ENCODE results near the gene MYO1B. TPM values are rescaled to one million over a fixed set of nuclear protein-coding genes. Genes with fewer than 3 reads are reported as not detected.

The MYO1B gene
- total and polyA plus RNA-seq, 10 of the 15 experiments (the other 5 are each of a cell fraction or from before 2014, with no cell fraction given), result 0.10 to 4.2 (median 1.6) TPM

DNA sequence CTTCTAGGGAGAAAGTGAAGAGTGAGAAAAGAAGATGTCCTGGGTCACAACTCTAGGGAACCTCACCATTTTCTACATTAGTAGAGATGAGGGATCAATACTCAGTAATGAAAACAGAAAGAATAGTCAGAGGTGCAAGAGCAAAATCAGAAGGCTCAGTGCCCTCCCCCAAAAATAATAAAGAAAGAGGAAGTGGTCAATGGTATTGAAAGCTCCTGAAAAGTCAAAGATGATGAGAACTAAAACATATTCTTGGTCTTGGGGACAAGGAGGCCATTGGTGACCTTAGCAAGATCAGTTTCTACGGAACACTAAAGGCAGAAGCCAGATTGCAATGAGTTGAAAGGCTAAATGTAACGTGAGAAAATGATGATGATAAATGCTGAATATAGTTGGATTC lies 24.5 kb upstream of the MYO1B start:
- SMC1A ChIA-PET (ENCODE audit: uncharacterized antibody, unreplicated experiment), result interaction anchor here (1.0 kb wide), 1 partner anchor 170 kb away, joined by 3 read pairs; no protein-coding TSS in a partner anchor
- intact Hi-C loops (cut with micrococcal nuclease; ENCODE audit: unreplicated experiment) (no loop called here), in situ Hi-C loops (cut with MboI) (no loop called here)
- RAD21 ChIA-PET (ENCODE audit: unreplicated experiment), result no interaction called here
- TF ChIP-seq, protein P1, sequence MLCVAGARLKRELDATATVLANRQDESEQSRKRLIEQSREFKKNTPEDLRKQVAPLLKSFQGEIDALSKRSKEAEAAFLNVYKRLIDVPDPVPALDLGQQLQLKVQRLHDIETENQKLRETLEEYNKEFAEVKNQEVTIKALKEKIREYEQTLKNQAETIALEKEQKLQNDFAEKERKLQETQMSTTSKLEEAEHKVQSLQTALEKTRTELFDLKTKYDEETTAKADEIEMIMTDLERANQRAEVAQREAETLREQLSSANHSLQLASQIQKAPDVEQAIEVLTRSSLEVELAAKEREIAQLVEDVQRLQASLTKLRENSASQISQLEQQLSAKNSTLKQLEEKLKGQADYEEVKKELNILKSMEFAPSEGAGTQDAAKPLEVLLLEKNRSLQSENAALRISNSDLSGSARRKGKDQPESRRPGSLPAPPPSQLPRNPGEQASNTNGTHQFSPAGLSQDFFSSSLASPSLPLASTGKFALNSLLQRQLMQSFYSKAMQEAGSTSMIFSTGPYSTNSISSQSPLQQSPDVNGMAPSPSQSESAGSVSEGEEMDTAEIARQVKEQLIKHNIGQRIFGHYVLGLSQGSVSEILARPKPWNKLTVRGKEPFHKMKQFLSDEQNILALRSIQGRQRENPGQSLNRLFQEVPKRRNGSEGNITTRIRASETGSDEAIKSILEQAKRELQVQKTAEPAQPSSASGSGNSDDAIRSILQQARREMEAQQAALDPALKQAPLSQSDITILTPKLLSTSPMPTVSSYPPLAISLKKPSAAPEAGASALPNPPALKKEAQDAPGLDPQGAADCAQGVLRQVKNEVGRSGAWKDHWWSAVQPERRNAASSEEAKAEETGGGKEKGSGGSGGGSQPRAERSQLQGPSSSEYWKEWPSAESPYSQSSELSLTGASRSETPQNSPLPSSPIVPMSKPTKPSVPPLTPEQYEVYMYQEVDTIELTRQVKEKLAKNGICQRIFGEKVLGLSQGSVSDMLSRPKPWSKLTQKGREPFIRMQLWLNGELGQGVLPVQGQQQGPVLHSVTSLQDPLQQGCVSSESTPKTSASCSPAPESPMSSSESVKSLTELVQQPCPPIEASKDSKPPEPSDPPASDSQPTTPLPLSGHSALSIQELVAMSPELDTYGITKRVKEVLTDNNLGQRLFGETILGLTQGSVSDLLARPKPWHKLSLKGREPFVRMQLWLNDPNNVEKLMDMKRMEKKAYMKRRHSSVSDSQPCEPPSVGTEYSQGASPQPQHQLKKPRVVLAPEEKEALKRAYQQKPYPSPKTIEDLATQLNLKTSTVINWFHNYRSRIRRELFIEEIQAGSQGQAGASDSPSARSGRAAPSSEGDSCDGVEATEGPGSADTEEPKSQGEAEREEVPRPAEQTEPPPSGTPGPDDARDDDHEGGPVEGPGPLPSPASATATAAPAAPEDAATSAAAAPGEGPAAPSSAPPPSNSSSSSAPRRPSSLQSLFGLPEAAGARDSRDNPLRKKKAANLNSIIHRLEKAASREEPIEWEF (IDR thresholded peaks at IDR 0.05; ENCODE audit: insufficient replicate concordance, low read depth, low read length), result peak; percentile 34
- TF ChIP-seq CHD2 (IDR thresholded peaks at IDR 0.05; ENCODE audit: borderline replicate concordance, low read depth, low read length) (no peak), RUNX3 (IDR thresholded peaks at IDR 0.05; ENCODE audit: low read length) (peak; percentile 57), SPI1 (IDR thresholded peaks at IDR 0.05; ENCODE audit: borderline replicate concordance, insufficient read depth, low read depth, low read length) (peak; percentile 88)
- Histone ChIP-seq H3K4me1 (ENCODE audit: control insufficient read depth, insufficient read depth, low read length) (peaks cover 6% of the 10 kb centered on the region), H3K9ac (ENCODE audit: control insufficient read depth, insufficient read depth, low read length) (no peak overlapping the region), H4K20me1 (ENCODE audit: control insufficient read depth, insufficient read depth) (no peaks in the 10 kb centered on the region), H3K36me3 (ENCODE audit: control insufficient read depth in 2 of 2, insufficient read depth in 2 of 2, low read length in 1 of 2) (no peaks in the 10 kb centered on the region), H3K27me3 (replicated peaks in 1 of 2; ENCODE audit: control insufficient read depth in 2 of 2, insufficient read depth in 2 of 2, low read length in 1 of 2) (no peaks in the 10 kb centered on the region), H3K4me3 (no peak overlapping the region), H3K9me3 (replicated peaks; ENCODE audit: control insufficient read depth, insufficient read depth, low read length) (peaks cover 8% of the 10 kb centered on the region), H3K79me2 (ENCODE audit: control insufficient read depth, insufficient read depth, low read length) (no peaks in the 10 kb centered on the region), H3K4me2 (ENCODE audit: control insufficient read depth, insufficient read depth) (peak overlapping the region; percentile 28; the same call in 1 of the 2 replicates), H3K27ac (ENCODE audit: control insufficient read depth, insufficient read depth) (no peak overlapping the region), H2AFZ (ENCODE audit: control insufficient read depth, low read depth, low read length) (no peak overlapping the region)
- CTCF ChIA-PET, result interaction anchor here (0.6 to 4.2 kb wide), 3 partner anchors 65 to 396 kb away, joined by 3 to 17 read pairs (median 3); no protein-coding TSS in a partner anchor
- WGBS (ENCODE audit: insufficient coverage, insufficient replicate concordance, low lambda C conversion rate, missing lambda C conversion rate), result 68% methylated on average over 2 of the region's 2 CpGs
- FAIRE-seq (no peak), ATAC-seq (peak; percentile 75), DNase-seq (ENCODE audit: low read depth, low spot score) (no peak)
- BruUV-seq (replicated peaks), result no TSS peak
- POLR2A ChIA-PET, result interaction anchor here (0.6 kb wide), 1 partner anchor 456 kb away, joined by 4 read pairs; no protein-coding TSS in a partner anchor

Measured in GM12878 (cell line).